Measurements from ENCODE around the gene ELANE.

Gene ELANE

GRCh38 chr19:804419-805165 lies 47.5 kb upstream of the ELANE start:
- Histone ChIP-seq H3K27me3 (ENCODE audit: insufficient read depth, poor library complexity, severe bottlenecking) (no peaks in the 10 kb centered on the region), H3K27ac (ENCODE audit: poor library complexity, severe bottlenecking) (no peak overlapping the region), H3K4me1 (ENCODE audit: insufficient read depth, poor library complexity, severe bottlenecking) (peaks cover 9% of the 10 kb centered on the region), H3K9me3 (ENCODE audit: severe bottlenecking) (no peaks in the 10 kb centered on the region), H3K4me3 (ENCODE audit: severe bottlenecking) (no peak overlapping the region), H3K36me3 (ENCODE audit: low read depth) (peaks cover 94% of the 10 kb centered on the region)
- no peak for ATAC-seq (ENCODE audit: low read depth)
- DNase-seq (ENCODE audit: low spot score): no peak
- TF ChIP-seq, protein P1, sequence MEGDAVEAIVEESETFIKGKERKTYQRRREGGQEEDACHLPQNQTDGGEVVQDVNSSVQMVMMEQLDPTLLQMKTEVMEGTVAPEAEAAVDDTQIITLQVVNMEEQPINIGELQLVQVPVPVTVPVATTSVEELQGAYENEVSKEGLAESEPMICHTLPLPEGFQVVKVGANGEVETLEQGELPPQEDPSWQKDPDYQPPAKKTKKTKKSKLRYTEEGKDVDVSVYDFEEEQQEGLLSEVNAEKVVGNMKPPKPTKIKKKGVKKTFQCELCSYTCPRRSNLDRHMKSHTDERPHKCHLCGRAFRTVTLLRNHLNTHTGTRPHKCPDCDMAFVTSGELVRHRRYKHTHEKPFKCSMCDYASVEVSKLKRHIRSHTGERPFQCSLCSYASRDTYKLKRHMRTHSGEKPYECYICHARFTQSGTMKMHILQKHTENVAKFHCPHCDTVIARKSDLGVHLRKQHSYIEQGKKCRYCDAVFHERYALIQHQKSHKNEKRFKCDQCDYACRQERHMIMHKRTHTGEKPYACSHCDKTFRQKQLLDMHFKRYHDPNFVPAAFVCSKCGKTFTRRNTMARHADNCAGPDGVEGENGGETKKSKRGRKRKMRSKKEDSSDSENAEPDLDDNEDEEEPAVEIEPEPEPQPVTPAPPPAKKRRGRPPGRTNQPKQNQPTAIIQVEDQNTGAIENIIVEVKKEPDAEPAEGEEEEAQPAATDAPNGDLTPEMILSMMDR (IDR thresholded peaks at IDR 0.05; ENCODE audit: poor library complexity, severe bottlenecking): no peak

- Histone ChIP-seq H3K9me3 (ENCODE audit: severe bottlenecking) (no peaks in the 10 kb centered on the region), H3K27ac (ENCODE audit: poor library complexity, severe bottlenecking) (no peak overlapping the region), H3K36me3 (ENCODE audit: low read depth) (peaks cover 94% of the 10 kb centered on the region), H3K27me3 (ENCODE audit: insufficient read depth, poor library complexity, severe bottlenecking) (no peaks in the 10 kb centered on the region), H3K4me3 (ENCODE audit: severe bottlenecking) (no peak overlapping the region), H3K4me1 (ENCODE audit: insufficient read depth, poor library complexity, severe bottlenecking) (peaks cover 9% of the 10 kb centered on the region)
- TF ChIP-seq, protein P1 (IDR thresholded peaks at IDR 0.05; ENCODE audit: poor library complexity, severe bottlenecking): no peak
- ATAC-seq (ENCODE audit: low read depth) (no peak), DNase-seq (ENCODE audit: low spot score) (no peak)
Observed at GRCh38 chr19:805166-805551, 46.9 kb upstream of the ELANE start.

- TF ChIP-seq, protein P1 (IDR thresholded peaks at IDR 0.05; ENCODE audit: poor library complexity, severe bottlenecking): no peak
- Histone ChIP-seq H3K4me1 (ENCODE audit: insufficient read depth, poor library complexity, severe bottlenecking) (peaks cover 3% of the 10 kb centered on the region), H3K36me3 (ENCODE audit: low read depth) (peaks cover 94% of the 10 kb centered on the region), H3K9me3 (ENCODE audit: severe bottlenecking) (no peaks in the 10 kb centered on the region), H3K4me3 (ENCODE audit: severe bottlenecking) (no peak overlapping the region), H3K27me3 (ENCODE audit: insufficient read depth, poor library complexity, severe bottlenecking) (no peaks in the 10 kb centered on the region), H3K27ac (ENCODE audit: poor library complexity, severe bottlenecking) (no peak overlapping the region)
- ATAC-seq (ENCODE audit: low read depth) (no peak), DNase-seq (ENCODE audit: low spot score) (no peak)
Observed at GRCh38 chr19:805600-806550, 46.2 kb upstream of the ELANE start.

GRCh38 chr19:806815-807421 lies 45.2 kb upstream of the ELANE start:
- no peak for DNase-seq (ENCODE audit: low spot score)
- TF ChIP-seq, protein P1 (IDR thresholded peaks at IDR 0.05; ENCODE audit: poor library complexity, severe bottlenecking): no peak
- Histone ChIP-seq H3K36me3 (ENCODE audit: low read depth) (peaks cover 94% of the 10 kb centered on the region), H3K27ac (ENCODE audit: poor library complexity, severe bottlenecking) (no peak overlapping the region), H3K4me3 (ENCODE audit: severe bottlenecking) (no peak overlapping the region), H3K27me3 (ENCODE audit: insufficient read depth, poor library complexity, severe bottlenecking) (no peaks in the 10 kb centered on the region), H3K9me3 (ENCODE audit: severe bottlenecking) (no peaks in the 10 kb centered on the region), H3K4me1 (ENCODE audit: insufficient read depth, poor library complexity, severe bottlenecking) (no peaks in the 10 kb centered on the region)
- ATAC-seq (ENCODE audit: low read depth): no peak
